H1 (cell line): ENCODE measurements around the gene POLR3G. TPM values are rescaled to one million over a fixed set of nuclear protein-coding genes. Genes with fewer than 3 reads are reported as not detected.

Source experiments
- CTCF ChIA-PET: fragments of 300-600 bp; sonication (Branson Sonifier 250); formaldehyde crosslinking; loops from one replicate; lab custom pipeline; 2021; ENCODE audit not compliant: partially characterized antibody; lab: Charles Lee
- POLR2A ChIA-PET: fragments of 300-600 bp; sonication (Branson Sonifier 250); formaldehyde crosslinking; loops from one replicate; lab custom pipeline; 2021; ENCODE audit warnings: inconsistent platforms; ENCODE audit not compliant: partially characterized antibody; lab: Charles Lee
- DNase-seq, 2 experiments: peaks; one replicate each; pipeline versions ENCODE4 v3.0.0 to v3.0.0-alpha.2; 2010 to 2022; ENCODE audit warnings: low spot score in 2 of 2, low read depth in 1 of 2, mixed read lengths in 1 of 2
- FAIRE-seq: peaks from 2 replicates; lab custom pipeline; 2011; peaks lifted over from hg19 to GRCh38; lab: Jason Lieb, UNC
- H2AFZ ChIP-seq: 2 replicates; pipeline ENCODE4 v1.8.1; 2012; ENCODE audit warnings: low read length, inconsistent platforms
- H2AK5ac ChIP-seq: 2 replicates; pipeline ENCODE4 v1.6.1; 2013; ENCODE audit warnings: low read depth, low read length
- H2BK120ac ChIP-seq: replicated peaks from 2 replicates; pipeline ENCODE3; 2013; ENCODE audit warnings: low read depth, low read length, inconsistent platforms
- H2BK12ac ChIP-seq: 2 replicates; pipeline ENCODE4 v1.6.1; 2013; ENCODE audit warnings: low read depth, low read length
- H2BK15ac ChIP-seq: 2 replicates; pipeline ENCODE4 v1.6.1; 2013; ENCODE audit warnings: low read length
- H2BK20ac ChIP-seq: 2 replicates; pipeline ENCODE4 v1.6.1; 2013; ENCODE audit warnings: low read length
- H2BK5ac ChIP-seq: 2 replicates; pipeline ENCODE4 v1.6.1; 2013; ENCODE audit warnings: low read depth, low read length
- H3K14ac ChIP-seq: 2 replicates; pipeline ENCODE4 v1.6.1; 2013; ENCODE audit warnings: inconsistent platforms; ENCODE audit not compliant: insufficient read length
- H3K18ac ChIP-seq: 2 replicates; pipeline ENCODE4 v1.6.1; 2013; ENCODE audit warnings: low read length; ENCODE audit errors: extremely low read depth
- H3K23ac ChIP-seq: 2 replicates; pipeline ENCODE4 v1.6.1; 2013; ENCODE audit warnings: inconsistent platforms; ENCODE audit not compliant: insufficient read length
- H3K23me2 ChIP-seq: 2 replicates; pipeline ENCODE4 v1.6.1; 2013; ENCODE audit warnings: low read depth, low read length
- H3K27ac ChIP-seq: 2 replicates; pipeline ENCODE4 v1.6.1; 2011; ENCODE audit warnings: low read depth, low read length, inconsistent platforms
- H3K27me3 ChIP-seq, 4 experiments: replicated peaks in 1 of 4; 1 replicate in 1 of 4; 2 replicates in 3 of 4; pipeline versions ENCODE4 v1.6.1 to v1.8.1; 2011 to 2013; ENCODE audit warnings: low read length in 3 of 4, mild to moderate bottlenecking in 3 of 4, inconsistent platforms in 2 of 4, mixed read lengths in 2 of 4, moderate library complexity in 1 of 4; ENCODE audit not compliant: control insufficient read depth in 3 of 4, insufficient read depth in 3 of 4; ENCODE audit errors: extremely low read depth in 1 of 4
- H3K36me3 ChIP-seq, 4 experiments: 2 replicates each; pipeline versions ENCODE4 v1.6.1 to v1.8.1; 2011 to 2013; ENCODE audit warnings: mild to moderate bottlenecking in 4 of 4, low read length in 3 of 4, moderate library complexity in 2 of 4, control low read depth in 1 of 4, inconsistent platforms in 1 of 4; ENCODE audit not compliant: insufficient read depth in 4 of 4, control insufficient read depth in 2 of 4
- H3K4ac ChIP-seq: replicated peaks from 2 replicates; pipeline ENCODE3; 2013; ENCODE audit warnings: low read length, low read depth, mixed read lengths, inconsistent platforms; ENCODE audit not compliant: insufficient read length
- H3K4me1 ChIP-seq, 4 experiments: replicated peaks in 1 of 4; 1 replicate in 1 of 4; 2 replicates in 3 of 4; pipeline versions ENCODE4 v1.6.1 to v1.8.1; 2011 to 2013; ENCODE audit warnings: low read length in 3 of 4, inconsistent platforms in 2 of 4, mixed read lengths in 1 of 4; ENCODE audit not compliant: insufficient read depth in 4 of 4, control insufficient read depth in 3 of 4
- H3K4me2 ChIP-seq, 2 experiments: 2 replicates each; pipeline versions ENCODE4 v1.6.1 to v1.8.1; 2011 to 2013; ENCODE audit warnings: low read depth in 2 of 2, low read length in 2 of 2, control low read depth in 1 of 2, inconsistent platforms in 1 of 2, mild to moderate bottlenecking in 1 of 2; ENCODE audit not compliant: insufficient read depth in 1 of 2
- H3K4me3 ChIP-seq, 4 experiments: fragments of 200-600, 300-600 bp in 1 of 4; sonication (generic), shearing (Covaris generic), sonication (Bioruptor Twin) in 1 of 4; 2 replicates each; pipeline versions ENCODE4 v1.5.1 to v1.8.1; 2011 to 2016; ENCODE audit warnings: low read length in 4 of 4, low read depth in 3 of 4, control low read depth in 2 of 4, inconsistent platforms in 2 of 4, mild to moderate bottlenecking in 2 of 4, mixed read lengths in 1 of 4, moderate library complexity in 1 of 4; ENCODE audit not compliant: insufficient read depth in 2 of 4; ENCODE audit errors: extremely low read depth in 1 of 4
- H3K56ac ChIP-seq: replicated peaks from 2 replicates; pipeline ENCODE3; 2013; ENCODE audit warnings: low read depth, mild to moderate bottlenecking, mixed read lengths, low read length, inconsistent platforms; ENCODE audit not compliant: insufficient read length
- H3K79me1 ChIP-seq: 2 replicates; pipeline ENCODE4 v1.6.1; 2013; ENCODE audit warnings: low read depth, low read length, control low read depth
- H3K79me2 ChIP-seq, 2 experiments: 2 replicates each; pipeline versions ENCODE4 v1.6.1 to v1.8.1; 2012 to 2013; ENCODE audit warnings: low read length in 2 of 2, mild to moderate bottlenecking in 2 of 2, inconsistent platforms in 1 of 2; ENCODE audit not compliant: insufficient read depth in 2 of 2, control insufficient read depth in 1 of 2
- H3K9ac ChIP-seq, 4 experiments: replicated peaks in 1 of 4; 1 replicate in 1 of 4; 2 replicates in 3 of 4; pipeline versions ENCODE4 v1.6.1 to v1.8.1; 2011 to 2013; ENCODE audit warnings: low read depth in 3 of 4, low read length in 3 of 4, control low read depth in 2 of 4, mild to moderate bottlenecking in 2 of 4, moderate library complexity in 2 of 4, inconsistent platforms in 1 of 4; ENCODE audit errors: extremely low read depth in 1 of 4
- H3K9me3 ChIP-seq, 2 experiments: 2 replicates each; pipeline versions ENCODE4 v1.6.1 to v1.8.1; 2012 to 2013; ENCODE audit warnings: mild to moderate bottlenecking in 2 of 2, moderate library complexity in 2 of 2, control low read depth in 1 of 2, inconsistent platforms in 1 of 2, low read depth in 1 of 2, low read length in 1 of 2, mixed read lengths in 1 of 2; ENCODE audit not compliant: insufficient read depth in 2 of 2
- H4K20me1 ChIP-seq, 2 experiments: replicated peaks in 1 of 2; 2 replicates each; pipeline versions ENCODE3 to v1.8.1; 2011 to 2013; ENCODE audit warnings: inconsistent platforms in 2 of 2, low read length in 2 of 2, mild to moderate bottlenecking in 1 of 2; ENCODE audit not compliant: insufficient read depth in 2 of 2, control insufficient read depth in 1 of 2
- H4K5ac ChIP-seq: 2 replicates; pipeline ENCODE4 v1.6.1; 2013; ENCODE audit warnings: low read length, low read depth, mixed read lengths, inconsistent platforms; ENCODE audit not compliant: insufficient read length
- H4K8ac ChIP-seq: 2 replicates; pipeline ENCODE4 v1.8.0; 2013; ENCODE audit warnings: mild to moderate bottlenecking, moderate library complexity, low read length, inconsistent platforms; ENCODE audit not compliant: insufficient read depth; ENCODE audit errors: extremely low read depth
- H4K91ac ChIP-seq: replicated peaks from 2 replicates; pipeline ENCODE3; 2013; ENCODE audit warnings: low read length, mixed read lengths, inconsistent platforms; ENCODE audit not compliant: insufficient read length
- CBX5 ChIP-seq: fragments of 300-800, 300-1000 bp; sonication (generic); IDR thresholded peaks from 2 replicates; pipeline ENCODE4 v1.7.1; 2016; ENCODE audit warnings: antibody characterized with exemption, low read length, low read depth
- GABPA ChIP-seq: IDR thresholded peaks from 2 replicates; pipeline ENCODE4 v1.6.1; 2011; ENCODE audit warnings: mild to moderate bottlenecking, low read length, moderate library complexity, borderline replicate concordance; ENCODE audit not compliant: insufficient read depth
- NRF1 ChIP-seq: IDR thresholded peaks from 2 replicates; pipeline ENCODE4 v1.6.1; 2011; ENCODE audit warnings: mild to moderate bottlenecking, low read depth, low read length, improper control_type of control experiment
- WGBS, 2 experiments: shearing (Covaris generic) in 1 of 2; methylation state at CpG; one replicate each; pipeline versions ENCODE4 v1.1.6 to v1.1.7; 2013 to 2015; ENCODE audit warnings: low lambda C conversion rate in 2 of 2, mixed read lengths in 2 of 2, inconsistent platforms in 1 of 2, low coverage in 1 of 2, missing lambda C conversion rate in 1 of 2; ENCODE audit not compliant: insufficient replicate concordance in 2 of 2, insufficient coverage in 1 of 2, insufficient read length in 1 of 2; ENCODE audit errors: extremely low coverage in 1 of 2, missing lambda C conversion rate in 1 of 2; 5-methylcytosine and 5-hydroxymethylcytosine counted together
- polyA plus RNA-seq, 7 experiments: library from polyadenylated mRNA; depleted of rRNA in 3 of 7; stranded (reverse) in 5 of 7; unstranded in 2 of 7; fragments of >200 nt in 5 of 7; fragments of 200-250 nt in 2 of 7; gene quantifications; 1 replicate in 5 of 7; 2 replicates in 1 of 7; 4 replicates in 1 of 7; pipeline versions ENCODE4 v1.2.1 to v1.2.3, GENCODE V29; 2011 to 2013; ENCODE audit warnings: missing spikeins in 2 of 7, mixed read lengths in 2 of 7
- total RNA-seq: library from RNA; stranded (reverse); fragmentation: NEBNext Ultra II Directional; extraction: Animal tissue kit (Norgen Biotek cat#: 25700); gene quantifications from 2 replicates; pipeline ENCODE4 v1.2.1, GENCODE V29; 2021

POLR3G gene
- total and polyA plus RNA-seq, 2 of the 8 experiments (the other 6 are each of a cell fraction or from before 2014, with no cell fraction given), result 119 to 179 TPM

DNA sequence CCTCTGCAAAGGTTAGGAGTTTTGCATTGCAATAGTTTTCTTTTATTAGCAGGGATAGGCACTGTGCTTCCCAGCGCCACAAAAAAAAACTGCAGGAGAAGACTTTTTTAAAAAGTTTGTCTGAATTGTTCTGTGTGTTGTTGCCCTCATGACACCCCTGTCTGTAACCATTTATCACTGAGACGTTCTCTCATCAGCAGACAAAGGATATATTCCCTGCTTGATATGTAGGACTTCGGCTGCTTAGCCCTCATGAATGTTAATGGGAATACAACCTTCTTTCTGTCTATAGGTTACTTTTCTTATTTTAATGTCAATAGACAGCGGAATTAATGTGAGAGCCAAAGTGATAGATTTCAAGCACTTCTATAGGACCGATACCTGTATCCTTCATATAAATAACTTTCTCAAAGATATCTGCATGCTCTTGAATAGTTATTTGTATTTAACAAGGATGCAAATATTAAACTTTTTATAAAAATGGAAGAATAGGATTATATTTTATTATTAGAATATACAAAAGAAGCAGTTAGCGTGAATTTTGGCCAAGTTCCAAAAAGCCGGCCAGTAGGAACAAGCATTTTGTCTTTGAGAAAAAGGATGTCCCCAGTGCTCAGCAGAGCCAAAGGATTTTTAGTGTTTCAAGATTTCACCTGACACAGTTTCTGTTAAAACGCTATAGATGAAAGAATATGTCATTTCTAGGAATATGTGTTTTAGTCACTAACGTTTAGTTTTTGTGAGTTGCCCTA, 56.2 kb downstream of the POLR3G start:
- H2AFZ ChIP-seq, result no peak overlapping the region
- H3K79me2 ChIP-seq, result peaks cover 0 to 30% of the 10 kb centered on the region in 2 experiments; a peak in 2 of 4 replicates
- H3K9me3 ChIP-seq, result no peaks in the 10 kb centered on the region
- peak overlapping the region in 1 of 4 experiments; percentile 93; a peak in 3 of 8 replicates for H3K4me3 ChIP-seq
- no peak overlapping the region for H2BK20ac ChIP-seq
- no peak overlapping the region for H4K91ac ChIP-seq
- no peaks in the 10 kb centered on the region for H3K27me3 ChIP-seq
- no peak overlapping the region for H3K14ac ChIP-seq
- ChIA-PET CTCF (interaction anchor here (0.9 to 3.7 kb wide), 23 partner anchors 10 to 194 kb away, joined by 3 to 10 read pairs (median 5); partner anchors contain the start of gene CETN3), POLR2A (interaction anchor here (0.9 to 1.6 kb wide), 2 partner anchors 12 to 121 kb away, joined by 4 read pairs; partner anchors contain the start of gene CETN3)
- no peak overlapping the region for H3K27ac ChIP-seq
- peaks cover 8% of the 10 kb centered on the region; the same call in 1 of the 2 replicates for H3K23me2 ChIP-seq
- H4K20me1 ChIP-seq, result no peaks in the 10 kb centered on the region
- no peak overlapping the region for H4K5ac ChIP-seq
- no peak overlapping the region for H3K56ac ChIP-seq
- H2BK15ac ChIP-seq, result no peak overlapping the region
- H3K36me3 ChIP-seq, result no peaks in the 10 kb centered on the region
- no peak overlapping the region for H2AK5ac ChIP-seq
- H2BK5ac ChIP-seq, result no peak overlapping the region
- 83% methylated on average over 9 of the region's 9 CpGs; no CpG with 5 or more reads in 1 of the 2 experiments for WGBS, 2 experiments
- no peak overlapping the region for H3K9ac ChIP-seq
- H3K4me1 ChIP-seq, result peaks cover 0 to 8% (median 0%) of the 10 kb centered on the region in 4 experiments; a peak in 3 of 7 replicates
- H3K79me1 ChIP-seq, result peaks cover 4% of the 10 kb centered on the region
- H2BK12ac ChIP-seq, result no peak overlapping the region
- FAIRE-seq (no peak), DNase-seq (no peak)
- H4K8ac ChIP-seq, result no peak overlapping the region
- no peak overlapping the region for H2BK120ac ChIP-seq
- no peak overlapping the region for H3K23ac ChIP-seq
- H3K18ac ChIP-seq, result no peak overlapping the region
- peak overlapping the region; percentile 97 to 100; a peak in 2 of 4 replicates for H3K4me2 ChIP-seq
- H3K4ac ChIP-seq, result no peak overlapping the region
- TF ChIP-seq CBX5 (no peak), GABPA (no peak), NRF1 (no peak)
